Loucy (cell line): ENCODE data around the gene LORICRIN.

Source experiments
- H2AFZ ChIP-seq: fragments of 200-600 bp; sonication (generic); 2 replicates; pipeline ENCODE4 v1.6.0; 2016; ENCODE audit warnings: antibody characterized with exemption, mild to moderate bottlenecking, low read length, moderate library complexity
- H3F3A ChIP-seq: fragments of 200-600 bp; 2 replicates; pipeline ENCODE4 v1.6.0; 2016; ENCODE audit warnings: antibody characterized with exemption, low read depth, mild to moderate bottlenecking
- H3K27me3 ChIP-seq: fragments of 200-600 bp; sonication (generic); 2 replicates; pipeline ENCODE4 v1.6.1; 2014; ENCODE audit warnings: low read length, mild to moderate bottlenecking; ENCODE audit not compliant: insufficient read depth, poor library complexity, severe bottlenecking
- H3K36me3 ChIP-seq: fragments of 200-600 bp; sonication (generic); 2 replicates; pipeline ENCODE4 v1.6.1; 2016; ENCODE audit warnings: low read length; ENCODE audit not compliant: insufficient read depth
- H3K4me1 ChIP-seq: fragments of 200-600 bp; sonication (generic); 2 replicates; pipeline ENCODE4 v1.5.1; 2014; ENCODE audit warnings: low read length, mild to moderate bottlenecking; ENCODE audit not compliant: insufficient read depth, poor library complexity, severe bottlenecking
- H3K4me2 ChIP-seq: fragments of 200-600 bp; sonication (generic); 2 replicates; pipeline ENCODE4 v1.6.0; 2014; ENCODE audit warnings: antibody characterized with exemption, low read length, low read depth, mild to moderate bottlenecking; ENCODE audit not compliant: poor library complexity, severe bottlenecking
- H3K4me3 ChIP-seq: fragments of 200-600 bp; sonication (generic); 2 replicates; pipeline ENCODE4 v1.5.1; 2014; ENCODE audit warnings: low read length, mild to moderate bottlenecking, mixed read lengths; ENCODE audit not compliant: poor library complexity, severe bottlenecking
- H3K79me2 ChIP-seq: fragments of 200-600 bp; sonication (generic); 2 replicates; pipeline ENCODE4 v1.6.1; 2014; ENCODE audit warnings: low read length; ENCODE audit not compliant: insufficient read depth
- H3K9ac ChIP-seq: fragments of 200-600 bp; sonication (generic); 2 replicates; pipeline ENCODE4 v1.6.0; 2014; ENCODE audit warnings: mild to moderate bottlenecking, low read depth, low read length, moderate library complexity; ENCODE audit not compliant: poor library complexity, severe bottlenecking
- H3K9me2 ChIP-seq: fragments of 200-600 bp; sonication (generic); replicated peaks from 2 replicates; pipeline ENCODE4 v1.6.1; 2016; ENCODE audit warnings: low read depth, low read length, mixed read lengths
- H3K9me3 ChIP-seq: fragments of 200-600 bp; sonication (generic); 2 replicates; pipeline ENCODE4 v1.6.1; 2014; ENCODE audit warnings: mild to moderate bottlenecking, antibody characterized with exemption, low read length, low read depth; ENCODE audit not compliant: insufficient read depth
- H4K20me1 ChIP-seq: fragments of 200-600 bp; sonication (generic); 2 replicates; pipeline ENCODE4 v1.6.0; 2014; ENCODE audit warnings: antibody characterized with exemption, low read length, mild to moderate bottlenecking; ENCODE audit not compliant: insufficient read depth, poor library complexity, severe bottlenecking
- EZH2phosphoT487 ChIP-seq: fragments of 200-600 bp; IDR thresholded peaks from 2 replicates; pipeline ENCODE4 v1.6.1; 2018; ENCODE audit warnings: antibody characterized with exemption, mild to moderate bottlenecking, moderate library complexity, borderline replicate concordance
- TF ChIP-seq, protein P1 (sequence below): fragments of 200-600 bp; sonication (generic); conservative IDR thresholded peaks from 2 replicates; pipeline ENCODE4 v1.5.1; 2014; ENCODE audit warnings: mild to moderate bottlenecking, antibody characterized with exemption, low read length

LORICRIN gene

DNA sequence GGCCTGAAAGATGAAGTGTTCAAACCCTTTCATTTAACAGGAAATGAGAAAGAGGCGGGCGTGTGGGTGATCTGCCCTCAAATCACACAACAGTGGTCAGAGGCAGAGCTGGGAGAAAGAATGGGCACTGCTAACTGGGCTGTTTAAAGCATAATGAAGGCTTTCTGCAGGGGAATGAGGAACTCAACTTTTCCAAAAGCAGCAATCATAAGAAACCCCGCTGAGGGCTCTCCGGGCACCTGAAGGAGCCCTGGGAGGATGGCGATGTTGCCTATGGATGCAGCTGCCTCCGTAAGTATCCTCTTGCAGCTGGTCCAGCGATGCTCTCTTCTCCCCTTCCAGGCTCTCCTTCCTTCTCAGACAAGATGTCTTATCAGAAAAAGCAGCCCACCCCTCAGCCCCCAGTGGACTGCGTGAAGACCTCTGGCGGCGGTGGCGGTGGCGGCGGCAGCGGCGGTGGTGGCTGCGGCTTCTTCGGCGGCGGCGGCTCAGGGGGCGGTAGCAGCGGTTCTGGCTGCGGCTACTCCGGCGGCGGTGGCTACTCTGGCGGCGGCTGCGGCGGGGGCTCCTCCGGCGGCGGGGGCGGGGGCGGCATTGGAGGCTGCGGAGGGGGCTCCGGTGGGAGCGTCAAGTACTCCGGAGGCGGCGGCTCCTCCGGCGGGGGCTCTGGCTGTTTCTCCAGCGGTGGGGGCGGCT lies 1.2 kb downstream of the LORICRIN start:
- Histone ChIP-seq H3K4me1 (peaks cover 25% of the 10 kb centered on the region), H3K9me3 (no peaks in the 10 kb centered on the region), H3K9ac (no peak overlapping the region), H3K4me2 (peak overlapping the region; percentile 73), H4K20me1 (no peaks in the 10 kb centered on the region), H3F3A (no peaks in the 10 kb centered on the region), H3K4me3 (peak overlapping the region; percentile 70), H3K9me2 (no peaks in the 10 kb centered on the region), H3K36me3 (no peaks in the 10 kb centered on the region), H2AFZ (0 out of 2 replicates have a peak overlapping the region, but pooled peaks have one; percentile 13), H3K79me2 (no peaks in the 10 kb centered on the region), H3K27me3 (peaks cover 35% of the 10 kb centered on the region)
- no peak for TF ChIP-seq EZH2phosphoT487
- TF ChIP-seq, protein P1, sequence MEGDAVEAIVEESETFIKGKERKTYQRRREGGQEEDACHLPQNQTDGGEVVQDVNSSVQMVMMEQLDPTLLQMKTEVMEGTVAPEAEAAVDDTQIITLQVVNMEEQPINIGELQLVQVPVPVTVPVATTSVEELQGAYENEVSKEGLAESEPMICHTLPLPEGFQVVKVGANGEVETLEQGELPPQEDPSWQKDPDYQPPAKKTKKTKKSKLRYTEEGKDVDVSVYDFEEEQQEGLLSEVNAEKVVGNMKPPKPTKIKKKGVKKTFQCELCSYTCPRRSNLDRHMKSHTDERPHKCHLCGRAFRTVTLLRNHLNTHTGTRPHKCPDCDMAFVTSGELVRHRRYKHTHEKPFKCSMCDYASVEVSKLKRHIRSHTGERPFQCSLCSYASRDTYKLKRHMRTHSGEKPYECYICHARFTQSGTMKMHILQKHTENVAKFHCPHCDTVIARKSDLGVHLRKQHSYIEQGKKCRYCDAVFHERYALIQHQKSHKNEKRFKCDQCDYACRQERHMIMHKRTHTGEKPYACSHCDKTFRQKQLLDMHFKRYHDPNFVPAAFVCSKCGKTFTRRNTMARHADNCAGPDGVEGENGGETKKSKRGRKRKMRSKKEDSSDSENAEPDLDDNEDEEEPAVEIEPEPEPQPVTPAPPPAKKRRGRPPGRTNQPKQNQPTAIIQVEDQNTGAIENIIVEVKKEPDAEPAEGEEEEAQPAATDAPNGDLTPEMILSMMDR: no peak

DNA sequence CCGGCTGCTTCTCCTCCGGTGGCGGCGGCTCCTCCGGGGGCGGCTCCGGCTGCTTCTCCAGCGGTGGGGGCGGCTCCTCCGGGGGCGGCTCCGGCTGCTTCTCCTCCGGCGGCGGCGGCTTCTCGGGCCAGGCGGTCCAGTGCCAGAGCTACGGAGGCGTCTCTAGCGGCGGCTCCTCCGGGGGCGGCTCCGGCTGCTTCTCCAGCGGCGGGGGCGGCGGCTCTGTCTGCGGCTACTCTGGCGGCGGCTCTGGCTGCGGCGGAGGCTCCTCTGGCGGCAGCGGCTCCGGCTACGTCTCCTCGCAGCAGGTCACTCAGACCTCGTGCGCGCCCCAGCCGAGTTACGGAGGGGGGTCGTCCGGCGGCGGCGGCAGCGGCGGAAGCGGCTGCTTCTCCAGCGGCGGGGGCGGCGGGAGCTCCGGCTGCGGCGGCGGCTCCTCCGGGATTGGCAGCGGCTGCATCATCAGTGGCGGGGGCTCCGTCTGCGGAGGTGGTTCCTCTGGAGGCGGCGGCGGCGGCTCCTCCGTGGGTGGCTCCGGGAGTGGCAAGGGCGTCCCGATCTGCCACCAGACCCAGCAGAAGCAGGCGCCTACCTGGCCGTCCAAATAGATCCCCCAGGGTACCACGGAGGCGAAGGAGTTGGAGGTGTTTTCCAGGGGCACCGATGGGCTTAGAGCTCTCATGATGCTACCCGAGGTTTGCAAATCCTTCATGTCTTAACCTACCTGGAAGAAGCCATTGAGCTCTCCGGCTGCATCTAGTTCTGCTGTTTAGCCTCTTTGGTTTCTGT lies 2.0 kb downstream of the LORICRIN start:
- H2AFZ ChIP-seq: peak overlapping the region; percentile 54; the same call in 1 of the 2 replicates
- H3K4me1 ChIP-seq: peaks cover 25% of the 10 kb centered on the region
- no peaks in the 10 kb centered on the region for H3K9me2 ChIP-seq
- H3K9ac ChIP-seq: no peak overlapping the region
- H4K20me1 ChIP-seq: no peaks in the 10 kb centered on the region
- no peaks in the 10 kb centered on the region for H3F3A ChIP-seq
- H3K36me3 ChIP-seq: no peaks in the 10 kb centered on the region
- peak overlapping the region; percentile 73 for H3K4me2 ChIP-seq
- H3K4me3 ChIP-seq: peak overlapping the region; percentile 70
- TF ChIP-seq EZH2phosphoT487: no peak
- TF ChIP-seq, protein P1: no peak
- no peaks in the 10 kb centered on the region for H3K79me2 ChIP-seq
- no peaks in the 10 kb centered on the region for H3K9me3 ChIP-seq
- H3K27me3 ChIP-seq: peaks cover 39% of the 10 kb centered on the region

DNA sequence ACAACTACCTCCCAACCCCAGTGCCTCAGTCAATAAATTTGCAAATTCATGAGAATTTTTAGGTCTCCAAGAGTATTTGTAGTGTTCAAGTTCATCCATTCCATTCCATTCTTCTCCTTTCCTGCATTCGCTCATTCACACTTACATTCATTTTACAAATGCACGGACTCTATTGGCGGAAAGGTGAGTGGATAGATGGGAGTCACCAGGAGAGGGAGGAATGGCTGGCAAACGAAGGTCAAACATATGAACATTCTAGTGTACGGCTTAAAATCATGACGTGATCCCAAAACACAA lies 2.5 kb downstream of the LORICRIN start:
- H3K79me2 ChIP-seq: no peaks in the 10 kb centered on the region
- H3K27me3 ChIP-seq: peaks cover 40% of the 10 kb centered on the region

More for the DNA sequence above, 2.5 kb downstream of the LORICRIN start:
- Histone ChIP-seq H3K9me2 (no peaks in the 10 kb centered on the region), H3K9ac (no peak overlapping the region), H3K9me3 (no peaks in the 10 kb centered on the region), H4K20me1 (no peaks in the 10 kb centered on the region), H3K36me3 (no peaks in the 10 kb centered on the region), H3F3A (no peaks in the 10 kb centered on the region), H2AFZ (peak overlapping the region; percentile 54; the same call in 1 of the 2 replicates), H3K4me1 (peaks cover 25% of the 10 kb centered on the region), H3K4me2 (peak overlapping the region; percentile 73), H3K4me3 (peak overlapping the region; percentile 70)
- TF ChIP-seq EZH2phosphoT487: no peak
- TF ChIP-seq, protein P1: no peak
